Prostate gland (tissue), 2 donors: Measurements from ENCODE around the gene ZNF135.

Experiments used
- CTCF ChIP-seq, 4 experiments: fragments of 200-600 bp in 2 of 4; fragments of 450-650 bp in 2 of 4; sonication (generic) in 2 of 4; IDR thresholded peaks; 1 replicate in 3 of 4; 2 replicates in 1 of 4; pipeline ENCODE4 v1.5.1; 2016 to 2019; ENCODE audit warnings: antibody characterized with exemption in 4 of 4, mild to moderate bottlenecking in 2 of 4, moderate library complexity in 2 of 4
- POLR2A ChIP-seq: fragments of 450-650 bp; IDR thresholded peaks from one replicate; pipeline ENCODE4 v1.6.1; 2016; ENCODE audit warnings: antibody characterized with exemption, mild to moderate bottlenecking
- POLR2AphosphoS5 ChIP-seq: sonication (generic); formaldehyde crosslinking; IDR thresholded peaks from one replicate; pipeline ENCODE4 v1.6.1; 2017; ENCODE audit warnings: antibody characterized with exemption

GRCh38 chr19:58010507-58010906 lies 48.6 kb upstream of the ZNF135 start:
- TF ChIP-seq POLR2AphosphoS5 (no peak), CTCF (IDR thresholded peaks at IDR 0.05) (no peak), POLR2A (no peak)
